ENCODE data around the gene EML1. TPM values are rescaled to one million over a fixed set of nuclear protein-coding genes. Genes with fewer than 3 reads are reported as not detected.
"Not testable (repeated sequence)": the region's sequence is repeated elsewhere in the genome, so short reads cannot be mapped to it uniquely, and the experiment has no call there.

Gene EML1
- total RNA-seq, 6 experiments from 2014 or later: 3.3 to 6.8 (median 4.5) TPM

- 19% methylated on average over 9 of the region's 17 CpGs for WGBS (ENCODE audit: insufficient coverage, low coverage, low lambda C conversion rate, missing lambda C conversion rate)
- DNase-seq (peak; percentile 61 to 79 (median 62)), ATAC-seq (peak in 3 of 4 donors; percentile 8 to 36 (median 26))
- no peak for TF ChIP-seq POLR2A (IDR thresholded peaks at IDR 0.05)
- TF ChIP-seq, protein P1, sequence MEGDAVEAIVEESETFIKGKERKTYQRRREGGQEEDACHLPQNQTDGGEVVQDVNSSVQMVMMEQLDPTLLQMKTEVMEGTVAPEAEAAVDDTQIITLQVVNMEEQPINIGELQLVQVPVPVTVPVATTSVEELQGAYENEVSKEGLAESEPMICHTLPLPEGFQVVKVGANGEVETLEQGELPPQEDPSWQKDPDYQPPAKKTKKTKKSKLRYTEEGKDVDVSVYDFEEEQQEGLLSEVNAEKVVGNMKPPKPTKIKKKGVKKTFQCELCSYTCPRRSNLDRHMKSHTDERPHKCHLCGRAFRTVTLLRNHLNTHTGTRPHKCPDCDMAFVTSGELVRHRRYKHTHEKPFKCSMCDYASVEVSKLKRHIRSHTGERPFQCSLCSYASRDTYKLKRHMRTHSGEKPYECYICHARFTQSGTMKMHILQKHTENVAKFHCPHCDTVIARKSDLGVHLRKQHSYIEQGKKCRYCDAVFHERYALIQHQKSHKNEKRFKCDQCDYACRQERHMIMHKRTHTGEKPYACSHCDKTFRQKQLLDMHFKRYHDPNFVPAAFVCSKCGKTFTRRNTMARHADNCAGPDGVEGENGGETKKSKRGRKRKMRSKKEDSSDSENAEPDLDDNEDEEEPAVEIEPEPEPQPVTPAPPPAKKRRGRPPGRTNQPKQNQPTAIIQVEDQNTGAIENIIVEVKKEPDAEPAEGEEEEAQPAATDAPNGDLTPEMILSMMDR (IDR thresholded peaks at IDR 0.05): no peak
- no peaks in the 10 kb centered on the region for H3K36me3 ChIP-seq
- H3K27ac ChIP-seq: peak overlapping the region; percentile 63 to 88 (median 77)
- peaks cover 0 to 66% (median 25%) of the 10 kb centered on the region in 4 donors for H3K4me1 ChIP-seq
- intact Hi-C loops (cut with DNase I): no loop called here
- H3K4me3 ChIP-seq: peak overlapping the region in 2 of 3 donors; percentile 5 to 26
- no peaks in the 10 kb centered on the region for H3K9me3 ChIP-seq
- no peaks in the 10 kb centered on the region for H3K27me3 ChIP-seq
These were observed 152.8 kb downstream of the EML1 start for GRCh38 chr14:99945732-99946651.

GRCh38 chr14:99946652-99947489 is 153.7 kb downstream of the EML1 start:
- Histone ChIP-seq H3K27ac (peak overlapping the region; percentile 70 to 88 (median 77)), H3K4me1 (peaks cover 0 to 61% (median 25%) of the 10 kb centered on the region in 4 donors), H3K36me3 (no peaks in the 10 kb centered on the region), H3K4me3 (peak overlapping the region in 2 of 3 donors; percentile 5 to 26), H3K27me3 (no peaks in the 10 kb centered on the region), H3K9me3 (no peaks in the 10 kb centered on the region)
- DNase-seq (peak in 2 of 3 donors; percentile 56 to 61), ATAC-seq (peak; percentile 42 to 60 (median 48))
- intact Hi-C loops (cut with DNase I): no loop called here
- WGBS (ENCODE audit: insufficient coverage, low coverage, low lambda C conversion rate, missing lambda C conversion rate): 16% methylated on average over 10 of the region's 33 CpGs
- TF ChIP-seq, protein P1 (IDR thresholded peaks at IDR 0.05): peak; percentile 72 to 96 (median 88)
- no peak for TF ChIP-seq POLR2A (IDR thresholded peaks at IDR 0.05)

GRCh38 chr14:99947695-99948094 is 154.5 kb downstream of the EML1 start:
- peak in 1 of 3 donors; percentile 68 for DNase-seq
- no peaks in the 10 kb centered on the region for H3K27me3 ChIP-seq
- H3K36me3 ChIP-seq: no peaks in the 10 kb centered on the region
- H3K4me1 ChIP-seq: peaks cover 0 to 53% (median 25%) of the 10 kb centered on the region in 4 donors
- H3K9me3 ChIP-seq: no peaks in the 10 kb centered on the region
- H3K27ac ChIP-seq: peak overlapping the region; percentile 70 to 88 (median 77)
- peak; percentile 19 to 55 (median 37) for ATAC-seq
- intact Hi-C loops (cut with DNase I): no loop called here
- no peak overlapping the region for H3K4me3 ChIP-seq
- peak; percentile 39 for TF ChIP-seq POLR2A (IDR thresholded peaks at IDR 0.05)
- TF ChIP-seq, protein P1 (IDR thresholded peaks at IDR 0.05): no peak
- WGBS (ENCODE audit: insufficient coverage, low coverage, low lambda C conversion rate, missing lambda C conversion rate): 28% methylated on average over 6 of the region's 6 CpGs

GRCh38 chr14:99949011-99949732 is 156.0 kb downstream of the EML1 start:
- H3K4me3 ChIP-seq; intact Hi-C loops (cut with DNase I); H3K27me3 ChIP-seq; H3K9me3 ChIP-seq; H3K36me3 ChIP-seq: not testable (repeated sequence)
- peak in 3 of 4 donors; percentile 35 to 68 (median 54) for ATAC-seq
- WGBS (ENCODE audit: insufficient coverage, low coverage, low lambda C conversion rate, missing lambda C conversion rate): 81% methylated on average over 3 of the region's 19 CpGs
- Histone ChIP-seq H3K4me1 (peaks cover 0 to 47% (median 20%) of the 10 kb centered on the region in 4 donors), H3K27ac (peak overlapping the region; percentile 73 to 88 (median 75))
- peak in 1 of 3 donors; percentile 56 for DNase-seq

Measured in right lobe of liver (tissue), 6 donors.